Naive thymus-derived CD4-positive, alpha-beta T cell (primary cell): Measurements from ENCODE around the gene RILPL1. TPM values are rescaled to one million over a fixed set of nuclear protein-coding genes. Genes with fewer than 3 reads are reported as not detected.
"Not testable (repeated sequence)": the region's sequence is repeated elsewhere in the genome, so short reads cannot be mapped to it uniquely, and the experiment has no call there.

Experiments used
- ATAC-seq: fragments of 150-1000 bp; cut with Tn5 transposase; 2 replicates; pipeline ENCODE4 v1.10.0; 2021; ENCODE audit warnings: mild to moderate bottlenecking, moderate library complexity
- CTCF ChIA-PET: fragments of 350-600 bp; sonication (Branson Sonifier 250); formaldehyde crosslinking; loops from one replicate; lab custom pipeline; 2021; ENCODE audit warnings: antibody characterized with exemption; lab: Charles Lee
- POLR2A ChIA-PET: fragments of 350-600 bp; sonication (Branson Sonifier 250); formaldehyde crosslinking; loops from one replicate; lab custom pipeline; 2021; ENCODE audit warnings: antibody characterized with exemption, inconsistent platforms; lab: Charles Lee
- DNase-seq, 9 donors: peaks; one replicate each; pipeline versions ENCODE4 v3.0.0 to v3.0.0-alpha.2; 2020 to 2022; ENCODE audit warnings: mixed read lengths in 1 of 9
- H3K27ac ChIP-seq: one replicate; pipeline ENCODE4 v1.7.0; 2013; ENCODE audit warnings: mild to moderate bottlenecking, low read depth, low read length, moderate library complexity
- H3K27me3 ChIP-seq, 2 donors: one replicate each; pipeline ENCODE4 v1.7.0; 2013; ENCODE audit warnings: low read length in 2 of 2, mild to moderate bottlenecking in 2 of 2, moderate library complexity in 2 of 2; ENCODE audit not compliant: control insufficient read depth in 2 of 2, insufficient read depth in 2 of 2
- H3K36me3 ChIP-seq, 3 experiments: 1 replicate in 2 of 3; 2 replicates in 1 of 3; pipeline ENCODE4 v1.7.0; 2013; ENCODE audit warnings: low read length in 3 of 3, mild to moderate bottlenecking in 3 of 3, moderate library complexity in 1 of 3; ENCODE audit not compliant: insufficient read depth in 3 of 3, control insufficient read depth in 2 of 3
- H3K4me1 ChIP-seq, 2 donors: one replicate each; pipeline ENCODE4 v1.7.0; 2013; ENCODE audit warnings: low read length in 2 of 2, mild to moderate bottlenecking in 2 of 2, moderate library complexity in 1 of 2; ENCODE audit not compliant: control insufficient read depth in 2 of 2, insufficient read depth in 2 of 2
- H3K4me3 ChIP-seq: 2 replicates; pipeline ENCODE4 v1.7.0; 2013; ENCODE audit warnings: mild to moderate bottlenecking, low read length
- H3K9me3 ChIP-seq, 3 experiments: 1 replicate in 2 of 3; 2 replicates in 1 of 3; pipeline ENCODE4 v1.7.0; 2013; ENCODE audit warnings: low read length in 3 of 3; ENCODE audit not compliant: control insufficient read depth in 2 of 3
- H3K27ac Mint-ChIP-seq, 9 donors: one replicate each; pipeline ENCODE4 v1.8.0; 2020 to 2022; ENCODE audit warnings: mixed read lengths in 9 of 9, mild to moderate bottlenecking in 8 of 9, moderate library complexity in 5 of 9, inconsistent platforms in 2 of 9
- H3K27me3 Mint-ChIP-seq, 5 donors: one replicate each; pipeline ENCODE4 v1.8.0; 2021 to 2022; ENCODE audit warnings: mixed read lengths in 5 of 5, mild to moderate bottlenecking in 1 of 5
- H3K36me3 Mint-ChIP-seq, 5 donors: one replicate each; pipeline ENCODE4 v1.8.0; 2020 to 2022; ENCODE audit warnings: mixed read lengths in 5 of 5, mild to moderate bottlenecking in 3 of 5, inconsistent platforms in 1 of 5
- H3K4me1 Mint-ChIP-seq, 7 donors: one replicate each; pipeline ENCODE4 v1.8.0; 2020 to 2022; ENCODE audit warnings: mixed read lengths in 7 of 7, mild to moderate bottlenecking in 3 of 7, inconsistent platforms in 1 of 7
- H3K4me3 Mint-ChIP-seq, 10 donors: one replicate each; pipeline ENCODE4 v1.8.0; 2020 to 2022; ENCODE audit warnings: mild to moderate bottlenecking in 10 of 10, mixed read lengths in 10 of 10, moderate library complexity in 6 of 10, inconsistent platforms in 2 of 10
- H3K9me3 Mint-ChIP-seq, 11 donors: one replicate each; pipeline ENCODE4 v1.8.0; 2020 to 2022; ENCODE audit warnings: mixed read lengths in 11 of 11, mild to moderate bottlenecking in 4 of 11, inconsistent platforms in 1 of 11, moderate library complexity in 1 of 11
- intact Hi-C, 2 donors: fragments of 100-400 bp; cut with micrococcal nuclease; formaldehyde crosslinking; loops; one replicate each; pipeline ENCODE4 v1.15.1; 2023
- polyA plus RNA-seq, 2 donors: library from polyadenylated mRNA; unstranded; fragments of 300-500 nt; fragmentation: Illumina TruSeq; gene quantifications; one replicate each; pipeline ENCODE4 v1.2.3, GENCODE V29; 2021
- total RNA-seq, 6 experiments: library from RNA in 5 of 6; stranded (reverse) in 5 of 6; gene quantifications; 1 replicate in 5 of 6; 2 replicates in 1 of 6; pipeline ENCODE4 v1.2.3 and lab custom pipeline; 2021 to 2026

The RILPL1 gene
- total and polyA plus RNA-seq, 7 experiments from 2014 or later, result 0.29 to 9.2 (median 3.6) TPM; not detected in 1

DNA sequence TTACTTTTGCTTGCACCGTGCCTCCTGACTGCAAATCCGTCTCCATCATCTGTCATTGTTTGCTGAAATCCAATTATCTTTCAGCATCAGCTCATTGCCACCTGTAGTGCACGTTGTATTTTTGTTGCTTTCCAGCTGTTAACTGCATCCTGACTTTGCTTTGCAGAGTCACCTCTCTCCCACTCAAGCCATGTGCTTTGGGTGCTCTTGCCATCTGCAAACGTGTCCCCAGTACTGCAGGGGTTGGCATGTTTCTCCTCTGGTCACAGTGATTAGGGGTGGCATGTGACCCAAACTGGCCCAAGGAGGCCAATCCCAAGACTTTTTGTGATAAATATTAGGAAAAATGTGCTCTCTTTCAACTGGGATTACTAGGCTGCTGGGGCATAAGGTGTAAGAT is 40.4 kb upstream of the RILPL1 start:
- POLR2A ChIA-PET, result interaction anchor here (1.1 kb wide), 1 partner anchor 116 kb away, joined by 3 read pairs; the partner anchor contains the start of gene SNRNP35
- CTCF ChIA-PET, result no interaction called here
- Mint-ChIP-seq H3K9me3 (no peaks in the 10 kb centered on the region), H3K4me1 (peaks cover 4 to 12% (median 6%) of the 10 kb centered on the region in 7 donors), H3K27ac (peak overlapping the region in 2 of 9 donors; percentile 46 to 49), H3K4me3 (peak overlapping the region in 1 of 10 donors; percentile 17), H3K27me3 (peaks cover 0 to 19% (median 0%) of the 10 kb centered on the region in 5 donors), H3K36me3 (peaks cover 0 to 2% (median 0%) of the 10 kb centered on the region in 5 donors)
- Histone ChIP-seq H3K4me1 (no peaks in the 10 kb centered on the region), H3K27me3 (no peaks in the 10 kb centered on the region), H3K27ac (no peak overlapping the region), H3K36me3 (no peaks in the 10 kb centered on the region), H3K9me3 (no peaks in the 10 kb centered on the region), H3K4me3 (no peak overlapping the region)
- no peak for ATAC-seq
- intact Hi-C loops, result no loop called here
- DNase-seq, result no peak

DNA sequence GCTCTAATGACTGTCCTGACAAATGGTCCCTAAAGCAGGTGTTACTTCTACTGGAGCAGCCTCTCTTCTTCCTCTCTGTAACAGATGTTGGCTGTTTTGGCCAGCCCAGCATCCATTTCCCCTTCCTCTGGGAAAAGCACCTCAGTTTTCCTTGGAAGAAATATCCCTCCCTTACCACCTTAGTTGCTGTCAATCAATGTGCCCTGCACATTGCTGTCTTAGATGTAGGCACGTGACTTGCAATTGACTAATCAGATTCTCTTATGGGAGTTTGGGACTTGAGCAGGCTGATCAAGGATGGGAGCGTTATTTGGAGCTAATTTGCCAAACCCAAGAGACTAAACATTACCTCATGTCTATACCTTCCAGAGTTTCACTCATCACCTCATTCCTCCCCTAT is 38.9 kb upstream of the RILPL1 start:
- H3K27me3 Mint-ChIP-seq, result peaks cover 0 to 19% (median 0%) of the 10 kb centered on the region in 5 donors
- H3K9me3 Mint-ChIP-seq, result no peaks in the 10 kb centered on the region
- ATAC-seq (no peak), DNase-seq (no peak)
- H3K9me3 ChIP-seq, result no peaks in the 10 kb centered on the region
- H3K4me3 ChIP-seq, result no peak overlapping the region
- H3K36me3 Mint-ChIP-seq, result peaks cover 0 to 2% (median 0%) of the 10 kb centered on the region in 5 donors
- H3K4me3 Mint-ChIP-seq, result no peak overlapping the region
- intact Hi-C loops, result no loop called here
- peaks cover 4 to 12% (median 4%) of the 10 kb centered on the region in 7 donors for H3K4me1 Mint-ChIP-seq
- ChIA-PET POLR2A (no interaction called here), CTCF (no interaction called here)
- H3K27ac ChIP-seq, result no peak overlapping the region
- no peaks in the 10 kb centered on the region for H3K36me3 ChIP-seq
- no peaks in the 10 kb centered on the region for H3K27me3 ChIP-seq
- H3K27ac Mint-ChIP-seq, result no peak overlapping the region
- H3K4me1 ChIP-seq, result no peaks in the 10 kb centered on the region

DNA sequence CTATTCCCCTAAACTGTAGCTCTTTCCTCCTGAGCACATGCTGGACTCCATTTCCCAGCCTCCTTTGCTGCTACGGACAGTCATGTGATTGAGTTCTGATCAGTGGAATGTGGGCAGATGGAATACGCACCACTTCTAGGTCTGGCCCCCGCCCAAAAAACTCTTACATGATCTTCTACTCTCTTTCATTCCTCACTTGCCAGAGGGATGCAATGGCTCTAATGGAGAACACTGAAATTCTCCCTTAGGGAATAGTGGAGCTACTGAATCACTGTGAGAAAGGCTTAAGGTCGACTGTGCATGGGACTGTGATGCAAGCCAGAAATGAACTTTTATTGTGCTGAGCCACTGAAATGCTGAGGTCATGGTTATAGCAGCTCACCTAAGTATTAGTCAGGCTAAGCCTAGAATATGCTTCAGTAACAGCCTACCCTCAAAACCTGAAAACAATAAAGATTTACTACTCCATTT is 37.9 kb upstream of the RILPL1 start:
- Mint-ChIP-seq H3K27me3 (peaks cover 0 to 19% (median 0%) of the 10 kb centered on the region in 5 donors), H3K27ac (no peak overlapping the region), H3K4me1 (peaks cover 4 to 12% (median 4%) of the 10 kb centered on the region in 7 donors), H3K4me3 (no peak overlapping the region), H3K36me3 (no peaks in the 10 kb centered on the region), H3K9me3 (no peaks in the 10 kb centered on the region)
- intact Hi-C loops, result no loop called here
- Histone ChIP-seq H3K9me3 (no peaks in the 10 kb centered on the region), H3K4me3 (no peak overlapping the region), H3K27me3 (no peaks in the 10 kb centered on the region), H3K27ac (no peak overlapping the region), H3K36me3 (no peaks in the 10 kb centered on the region), H3K4me1 (no peaks in the 10 kb centered on the region)
- CTCF ChIA-PET, result interaction anchor here (0.7 kb wide), 1 partner anchor 147 kb away, joined by 3 read pairs; no protein-coding TSS in a partner anchor
- POLR2A ChIA-PET, result interaction anchor here (0.6 kb wide), 1 partner anchor 140 kb away, joined by 3 read pairs; no protein-coding TSS in a partner anchor
- no peak for ATAC-seq
- no peak for DNase-seq

DNA sequence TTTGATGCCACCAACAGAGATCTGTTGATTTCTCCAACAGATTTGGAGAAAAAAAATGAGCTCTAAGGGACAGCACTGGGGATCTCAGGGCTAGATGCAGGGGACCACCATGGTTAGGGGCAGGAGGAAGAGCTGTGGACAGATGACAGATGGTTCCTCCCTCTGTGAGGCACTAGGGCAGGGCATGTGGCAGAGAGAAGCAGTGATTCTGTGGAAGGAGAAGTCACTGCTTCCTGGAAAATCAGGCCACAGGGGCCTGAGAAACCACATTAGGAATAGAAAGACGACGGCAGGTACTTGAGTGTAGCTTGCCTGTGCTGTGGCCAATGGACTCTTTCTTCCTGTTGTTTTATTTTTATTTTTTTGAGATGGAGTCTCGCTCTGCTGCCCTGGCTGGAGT is 25.9 kb upstream of the RILPL1 start:
- Mint-ChIP-seq H3K4me1 (peaks cover 0 to 4% (median 0%) of the 10 kb centered on the region in 7 donors), H3K27me3 (peaks cover 0 to 4% (median 0%) of the 10 kb centered on the region in 5 donors), H3K4me3 (no peak overlapping the region), H3K36me3 (no peaks in the 10 kb centered on the region), H3K27ac (no peak overlapping the region), H3K9me3 (no peaks in the 10 kb centered on the region)
- POLR2A ChIA-PET, result no interaction called here
- Histone ChIP-seq H3K9me3 (no peaks in the 10 kb centered on the region), H3K4me3 (no peak overlapping the region), H3K36me3 (no peaks in the 10 kb centered on the region), H3K27ac (no peak overlapping the region), H3K27me3 (no peaks in the 10 kb centered on the region), H3K4me1 (no peaks in the 10 kb centered on the region)
- ATAC-seq (no peak), DNase-seq (no peak)
- intact Hi-C loops, result no loop called here
- CTCF ChIA-PET, result no interaction called here

DNA sequence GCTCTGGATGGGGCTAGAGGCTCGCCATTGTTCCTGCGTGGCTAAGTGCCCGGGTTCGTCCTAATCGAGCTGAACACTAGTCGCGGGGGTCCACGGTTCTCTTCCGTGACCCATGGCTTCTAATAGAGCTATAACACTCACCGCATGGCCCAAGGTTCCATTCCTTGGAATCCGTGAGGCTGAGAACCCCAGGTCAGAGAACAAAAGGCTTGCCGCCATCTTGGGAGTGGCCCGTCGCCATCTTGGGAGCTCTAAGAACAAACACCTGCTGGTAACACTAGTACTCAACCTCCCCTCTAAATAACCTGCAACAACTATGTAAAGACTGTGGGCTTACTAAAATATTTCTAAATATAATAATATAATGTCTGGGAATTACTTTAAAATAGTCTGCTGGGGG is 25.0 kb upstream of the RILPL1 start:
- H3K27ac Mint-ChIP-seq, H3K4me1 Mint-ChIP-seq, intact Hi-C loops, H3K9me3 ChIP-seq, H3K4me3 Mint-ChIP-seq, H3K27me3 Mint-ChIP-seq, POLR2A ChIA-PET, CTCF ChIA-PET, H3K36me3 Mint-ChIP-seq, H3K27ac ChIP-seq, DNase-seq, H3K4me3 ChIP-seq, H3K36me3 ChIP-seq, H3K9me3 Mint-ChIP-seq, ATAC-seq, H3K27me3 ChIP-seq, H3K4me1 ChIP-seq: not testable (repeated sequence)

DNA sequence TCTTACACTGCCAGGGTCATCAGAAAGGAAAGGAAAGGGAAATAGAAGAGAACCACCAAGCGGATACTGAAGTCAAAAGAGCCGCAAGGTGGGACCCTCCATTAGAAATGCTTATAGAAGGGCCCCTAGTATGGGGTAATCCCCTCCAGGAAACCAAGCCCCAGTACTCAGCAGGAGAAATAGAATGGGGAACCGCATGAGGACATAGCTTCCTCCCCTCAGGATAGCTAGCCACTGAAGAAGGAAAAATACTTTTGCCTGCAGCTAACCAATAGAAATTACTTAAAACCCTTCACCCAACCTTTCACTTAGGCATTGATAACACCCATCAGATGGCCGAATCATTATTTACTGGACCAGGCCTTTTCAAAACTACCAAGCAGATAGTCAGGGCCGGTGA is 21.3 kb upstream of the RILPL1 start:
- CTCF ChIA-PET, intact Hi-C loops, H3K4me3 ChIP-seq, H3K36me3 ChIP-seq, H3K9me3 ChIP-seq, H3K4me1 Mint-ChIP-seq, H3K36me3 Mint-ChIP-seq, H3K9me3 Mint-ChIP-seq, H3K4me1 ChIP-seq, H3K27me3 Mint-ChIP-seq, ATAC-seq, H3K4me3 Mint-ChIP-seq, H3K27ac ChIP-seq, H3K27ac Mint-ChIP-seq, DNase-seq, H3K27me3 ChIP-seq: not testable (repeated sequence)
- POLR2A ChIA-PET, result interaction anchor here (0.7 kb wide), 1 partner anchor 155 kb away, joined by 3 read pairs; no protein-coding TSS in a partner anchor

DNA sequence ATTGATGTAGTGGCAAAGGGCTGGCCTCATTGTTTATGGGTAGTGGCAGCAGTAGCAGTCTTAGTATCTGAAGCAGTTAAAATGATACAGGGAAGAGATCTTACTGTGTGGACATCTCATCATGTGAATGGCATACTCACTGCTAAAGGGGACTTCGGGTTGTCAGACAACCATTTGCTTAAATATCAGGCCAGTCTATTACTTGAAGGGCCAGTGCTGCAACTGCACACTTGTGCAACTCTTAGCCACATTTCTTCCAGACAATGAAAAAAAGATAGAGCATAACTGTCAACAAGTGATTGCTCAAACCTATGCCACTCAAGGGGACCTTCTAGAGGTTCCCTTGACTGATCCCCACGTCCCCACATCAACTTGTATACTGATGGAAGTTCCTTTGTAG is 20.6 kb upstream of the RILPL1 start:
- POLR2A ChIA-PET, H3K4me3 ChIP-seq, H3K9me3 Mint-ChIP-seq, H3K27me3 ChIP-seq, H3K27ac Mint-ChIP-seq, H3K4me1 Mint-ChIP-seq, H3K4me1 ChIP-seq, H3K36me3 ChIP-seq, CTCF ChIA-PET, intact Hi-C loops, H3K4me3 Mint-ChIP-seq, H3K27ac ChIP-seq, H3K27me3 Mint-ChIP-seq, H3K36me3 Mint-ChIP-seq, ATAC-seq, H3K9me3 ChIP-seq, DNase-seq: not testable (repeated sequence)
